ENCODE results near the gene KCNJ14. TPM values are rescaled to one million over a fixed set of nuclear protein-coding genes. Genes with fewer than 3 reads are reported as not detected.
A peak's percentile ranks its signal among the peaks of the same experiment; 100 is the strongest.

KCNJ14 gene
- total RNA-seq, 1 donor from 2014 or later, result 2.0 TPM

DNA sequence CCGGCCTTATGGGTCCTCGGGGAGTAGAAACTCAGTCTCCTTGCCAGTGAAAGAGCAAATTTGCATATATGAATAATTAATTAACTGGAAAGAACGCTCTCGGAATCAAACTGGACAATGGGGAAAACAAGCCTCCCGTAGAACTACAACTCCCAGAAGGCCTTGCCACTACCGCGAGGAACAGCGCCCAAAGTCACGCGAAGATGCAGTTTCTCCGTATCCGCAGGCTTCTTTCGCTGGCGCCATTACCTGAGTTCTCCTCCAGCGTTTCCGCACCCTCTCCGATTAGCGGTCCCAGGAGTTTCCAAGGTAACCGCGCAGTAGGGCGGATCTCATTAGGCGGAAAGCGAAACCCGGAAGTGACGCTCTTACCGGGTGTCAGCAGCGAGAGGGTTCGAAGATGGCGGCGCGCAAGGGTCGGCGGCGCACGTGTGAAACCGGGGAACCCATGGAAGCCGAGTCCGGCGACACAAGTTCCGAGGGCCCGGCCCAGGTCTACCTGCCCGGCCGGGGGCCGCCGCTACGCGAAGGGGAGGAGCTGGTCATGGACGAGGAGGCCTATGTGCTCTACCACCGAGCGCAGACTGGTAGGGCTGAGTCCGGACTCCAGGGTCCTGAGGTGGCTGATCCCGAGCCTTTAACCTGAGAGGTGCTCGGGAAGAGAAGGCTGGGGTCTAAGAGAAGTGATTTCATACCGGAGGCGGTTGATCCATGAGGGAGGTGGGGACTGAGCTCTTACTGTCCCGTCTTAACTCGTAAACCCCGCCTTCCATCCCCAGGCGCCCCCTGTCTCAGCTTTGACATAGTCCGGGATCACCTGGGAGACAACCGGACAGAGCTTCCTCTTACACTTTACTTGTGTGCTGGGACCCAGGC, 9.5 kb upstream of the KCNJ14 start, which contains the start of gene GRWD1:
Gene GRWD1 (plus strand): TSS at position 378 of the 876 bp plus-strand sequence. CDS start 23 bp downstream, at position 401.
- peak within 1 kb of the TSS; percentile 96 for H3K27ac Mint-ChIP-seq
- DNase-seq (ENCODE audit: low spot score, unreplicated experiment), result peak; percentile 78
- H3K4me1 Mint-ChIP-seq (ENCODE audit: low read depth), result peaks cover 13% of the 10 kb centered on the region
- H3K9me3 Mint-ChIP-seq (ENCODE audit: low read depth), result no peaks in the 10 kb centered on the region
- peak within 1 kb of the TSS; percentile 94 for H3K4me3 Mint-ChIP-seq (ENCODE audit: low read depth)
- TF ChIP-seq, protein P1, sequence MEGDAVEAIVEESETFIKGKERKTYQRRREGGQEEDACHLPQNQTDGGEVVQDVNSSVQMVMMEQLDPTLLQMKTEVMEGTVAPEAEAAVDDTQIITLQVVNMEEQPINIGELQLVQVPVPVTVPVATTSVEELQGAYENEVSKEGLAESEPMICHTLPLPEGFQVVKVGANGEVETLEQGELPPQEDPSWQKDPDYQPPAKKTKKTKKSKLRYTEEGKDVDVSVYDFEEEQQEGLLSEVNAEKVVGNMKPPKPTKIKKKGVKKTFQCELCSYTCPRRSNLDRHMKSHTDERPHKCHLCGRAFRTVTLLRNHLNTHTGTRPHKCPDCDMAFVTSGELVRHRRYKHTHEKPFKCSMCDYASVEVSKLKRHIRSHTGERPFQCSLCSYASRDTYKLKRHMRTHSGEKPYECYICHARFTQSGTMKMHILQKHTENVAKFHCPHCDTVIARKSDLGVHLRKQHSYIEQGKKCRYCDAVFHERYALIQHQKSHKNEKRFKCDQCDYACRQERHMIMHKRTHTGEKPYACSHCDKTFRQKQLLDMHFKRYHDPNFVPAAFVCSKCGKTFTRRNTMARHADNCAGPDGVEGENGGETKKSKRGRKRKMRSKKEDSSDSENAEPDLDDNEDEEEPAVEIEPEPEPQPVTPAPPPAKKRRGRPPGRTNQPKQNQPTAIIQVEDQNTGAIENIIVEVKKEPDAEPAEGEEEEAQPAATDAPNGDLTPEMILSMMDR (IDR thresholded peaks at IDR 0.05; ENCODE audit: unreplicated experiment), result no peak
- H3K27me3 Mint-ChIP-seq, result no peaks in the 10 kb centered on the region
- peaks cover 11% of the 10 kb centered on the region for H3K36me3 Mint-ChIP-seq (ENCODE audit: insufficient read depth)

DNA sequence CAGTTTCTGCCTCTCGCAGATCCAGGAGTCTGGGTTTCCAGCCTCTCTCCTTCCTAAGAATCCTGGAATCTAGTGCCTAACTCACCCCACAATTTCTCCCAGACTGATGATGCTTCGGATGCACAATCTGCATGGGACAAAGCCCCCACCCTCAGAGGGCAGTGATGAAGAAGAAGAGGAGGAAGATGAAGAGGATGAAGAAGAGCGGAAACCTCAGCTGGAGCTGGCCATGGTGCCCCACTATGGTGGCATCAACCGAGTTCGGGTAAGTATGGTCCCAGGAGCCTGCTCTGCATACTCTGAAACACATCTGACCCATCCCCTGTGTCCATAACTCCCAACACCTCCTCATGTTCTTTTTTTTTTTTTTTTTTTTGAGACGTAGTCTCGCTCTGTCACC, 8.8 kb upstream of the KCNJ14 start:
- no peak for DNase-seq (ENCODE audit: low spot score, unreplicated experiment)
- peaks cover 13% of the 10 kb centered on the region for H3K4me1 Mint-ChIP-seq (ENCODE audit: low read depth)
- H3K27me3 Mint-ChIP-seq, result no peaks in the 10 kb centered on the region
- H3K4me3 Mint-ChIP-seq (ENCODE audit: low read depth), result peak overlapping the region; percentile 94
- no peaks in the 10 kb centered on the region for H3K9me3 Mint-ChIP-seq (ENCODE audit: low read depth)
- peaks cover 11% of the 10 kb centered on the region for H3K36me3 Mint-ChIP-seq (ENCODE audit: insufficient read depth)
- TF ChIP-seq, protein P1 (IDR thresholded peaks at IDR 0.05; ENCODE audit: unreplicated experiment), result no peak
- peak overlapping the region; percentile 96 for H3K27ac Mint-ChIP-seq

DNA sequence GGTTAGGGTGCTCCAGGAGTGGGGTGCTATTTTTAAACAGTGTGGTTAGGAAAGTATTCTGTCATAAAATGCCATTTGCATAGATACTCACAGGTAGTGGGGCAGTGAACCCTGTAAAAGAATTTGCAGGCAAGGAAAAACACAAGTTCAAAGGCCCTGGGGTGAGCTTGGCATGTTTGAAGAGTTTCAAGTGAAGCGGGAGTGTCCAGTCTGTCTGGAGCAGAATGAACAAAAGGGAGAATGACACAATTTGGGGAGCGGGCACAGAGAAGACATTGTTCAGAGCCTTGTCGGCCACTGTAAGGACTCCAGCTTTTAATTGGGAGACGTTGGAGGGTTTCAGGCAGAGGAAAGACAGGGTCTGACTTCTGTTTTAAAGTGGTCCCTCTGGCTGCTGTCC, 6.8 kb upstream of the KCNJ14 start:
- no peak overlapping the region for H3K4me3 Mint-ChIP-seq (ENCODE audit: low read depth)

DNA sequence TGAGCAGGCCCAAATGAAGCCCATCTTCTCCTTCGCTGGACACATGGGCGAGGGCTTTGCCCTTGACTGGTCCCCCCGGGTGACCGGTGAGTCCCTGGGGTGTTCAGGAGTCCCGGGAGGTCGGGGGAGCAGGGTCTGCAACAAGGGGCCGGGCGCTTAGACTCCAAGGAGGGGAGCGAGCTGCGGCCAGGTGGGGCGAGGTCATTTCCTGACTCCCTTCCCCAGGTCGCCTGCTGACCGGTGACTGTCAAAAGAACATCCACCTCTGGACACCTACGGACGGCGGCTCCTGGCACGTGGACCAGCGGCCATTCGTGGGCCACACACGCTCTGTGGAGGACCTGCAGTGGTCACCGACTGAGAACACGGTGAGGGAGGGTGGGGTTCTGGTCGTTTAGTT, 4.9 kb upstream of the KCNJ14 start:
- Mint-ChIP-seq H3K27ac (no peak overlapping the region), H3K27me3 (no peaks in the 10 kb centered on the region), H3K9me3 (ENCODE audit: low read depth) (no peaks in the 10 kb centered on the region), H3K4me1 (ENCODE audit: low read depth) (peaks cover 4% of the 10 kb centered on the region), H3K36me3 (ENCODE audit: insufficient read depth) (peaks cover 14% of the 10 kb centered on the region), H3K4me3 (ENCODE audit: low read depth) (no peak overlapping the region)
- TF ChIP-seq, protein P1 (IDR thresholded peaks at IDR 0.05; ENCODE audit: unreplicated experiment), result no peak
- no peak for DNase-seq (ENCODE audit: low spot score, unreplicated experiment)

More for the DNA sequence above, 6.8 kb upstream of the KCNJ14 start:
- H3K4me1 Mint-ChIP-seq (ENCODE audit: low read depth), result peaks cover 13% of the 10 kb centered on the region
- H3K27ac Mint-ChIP-seq, result no peak overlapping the region
- DNase-seq (ENCODE audit: low spot score, unreplicated experiment), result no peak
- H3K27me3 Mint-ChIP-seq, result no peaks in the 10 kb centered on the region
- H3K9me3 Mint-ChIP-seq (ENCODE audit: low read depth), result no peaks in the 10 kb centered on the region
- TF ChIP-seq, protein P1 (IDR thresholded peaks at IDR 0.05; ENCODE audit: unreplicated experiment), result no peak
- H3K36me3 Mint-ChIP-seq (ENCODE audit: insufficient read depth), result peaks cover 12% of the 10 kb centered on the region

DNA sequence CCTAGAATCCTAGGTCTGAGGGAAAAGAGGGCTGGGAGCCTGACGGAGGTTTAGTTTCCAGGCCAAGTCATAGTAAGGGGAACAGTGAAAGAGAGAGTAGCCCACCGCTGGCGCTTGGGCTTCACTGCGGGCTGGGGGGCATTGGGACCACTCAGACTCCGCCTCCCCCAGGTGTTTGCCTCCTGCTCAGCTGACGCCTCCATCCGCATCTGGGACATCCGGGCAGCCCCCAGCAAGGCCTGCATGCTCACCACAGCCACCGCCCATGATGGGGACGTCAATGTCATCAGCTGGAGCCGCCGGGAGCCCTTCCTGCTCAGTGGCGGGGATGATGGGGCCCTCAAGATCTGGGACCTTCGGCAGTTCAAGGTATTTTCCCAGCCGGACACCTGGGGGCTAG, 4.5 kb upstream of the KCNJ14 start:
- Mint-ChIP-seq H3K27ac (no peak overlapping the region), H3K4me3 (ENCODE audit: low read depth) (no peak overlapping the region)

More for the DNA sequence above, 4.5 kb upstream of the KCNJ14 start:
- Mint-ChIP-seq H3K9me3 (ENCODE audit: low read depth) (no peaks in the 10 kb centered on the region), H3K27me3 (no peaks in the 10 kb centered on the region), H3K4me1 (ENCODE audit: low read depth) (peaks cover 4% of the 10 kb centered on the region), H3K36me3 (ENCODE audit: insufficient read depth) (peaks cover 14% of the 10 kb centered on the region)
- no peak for DNase-seq (ENCODE audit: low spot score, unreplicated experiment)
- TF ChIP-seq, protein P1 (IDR thresholded peaks at IDR 0.05; ENCODE audit: unreplicated experiment), result no peak

All from progenitor cell of endocrine pancreas (in vitro differentiated cells).